Astrocyte of the hippocampus (primary cell): ENCODE data around the gene XRCC2.

Experiments used
- DNase-seq: peaks from one replicate; pipeline ENCODE4 v3.0.0; 2011; ENCODE audit warnings: low read depth, low spot score

The XRCC2 gene

GRCh38 chr7:152615031-152615741 lies 60.8 kb downstream of the XRCC2 start:
- peak; percentile 24 for DNase-seq

DNA sequence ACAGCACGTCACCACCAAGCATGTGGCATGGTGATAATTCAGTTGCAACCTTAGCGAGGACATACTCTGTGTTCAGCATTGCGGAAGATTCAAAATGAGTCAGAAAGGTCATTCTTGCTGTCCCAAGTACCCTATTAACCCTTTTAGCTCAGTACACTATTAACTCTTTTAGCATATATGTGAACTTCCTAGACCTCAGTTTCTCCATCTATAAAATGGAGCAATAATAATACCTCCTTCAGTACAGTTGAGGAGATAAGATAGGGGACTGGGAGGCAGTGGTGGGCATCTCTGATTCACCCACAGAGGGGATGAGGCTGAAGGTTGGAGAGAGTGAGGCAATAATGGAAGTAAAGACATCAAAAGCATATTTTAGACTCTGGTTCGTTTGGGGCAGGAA lies 67.3 kb downstream of the XRCC2 start:
- no peak for DNase-seq

GRCh38 chr7:152608208-152608607 lies 67.7 kb downstream of the XRCC2 start:
- no peak for DNase-seq

DNA sequence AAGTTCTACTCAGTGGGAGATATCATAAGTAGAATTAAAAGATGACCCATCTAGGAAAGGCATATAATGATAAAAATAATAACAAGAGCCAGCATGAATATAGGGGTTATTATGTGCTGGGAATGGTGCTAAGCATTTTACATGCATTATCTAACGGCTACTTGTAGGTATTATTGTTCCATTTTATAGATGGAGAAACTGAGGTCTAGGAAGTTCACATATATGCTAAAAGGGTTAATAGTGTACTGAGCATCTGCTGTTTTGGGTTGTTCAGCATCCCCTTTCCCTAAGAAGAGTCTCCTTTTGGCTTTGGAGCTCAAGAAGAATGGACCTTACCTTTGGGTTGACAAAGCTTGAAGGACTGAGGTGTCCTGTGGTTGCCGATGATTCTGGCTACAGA lies 68.9 kb downstream of the XRCC2 start:
- DNase-seq = no peak

DNA sequence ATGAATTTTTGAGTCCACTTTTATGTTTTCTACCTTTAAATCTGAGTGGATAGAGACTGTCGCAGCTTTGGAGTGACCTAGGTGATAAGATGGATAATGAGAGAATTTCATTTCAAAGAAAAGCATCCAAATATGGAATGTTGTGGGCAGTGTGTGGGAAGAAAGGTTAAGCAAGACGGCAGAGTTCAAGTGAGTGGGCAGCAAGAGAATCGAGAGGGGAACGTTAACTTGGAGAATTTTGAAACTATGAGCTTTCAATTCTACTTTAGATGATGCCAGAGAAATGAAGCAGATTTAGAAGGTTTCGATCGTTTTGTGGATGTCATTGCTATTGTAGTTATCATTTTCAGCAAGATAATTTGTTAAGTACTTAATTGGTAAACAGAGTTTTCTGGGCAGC lies 73.0 kb downstream of the XRCC2 start:
- peak; percentile 33 for DNase-seq

GRCh38 chr7:152601305-152601798 lies 74.6 kb downstream of the XRCC2 start:
- DNase-seq = no peak

DNA sequence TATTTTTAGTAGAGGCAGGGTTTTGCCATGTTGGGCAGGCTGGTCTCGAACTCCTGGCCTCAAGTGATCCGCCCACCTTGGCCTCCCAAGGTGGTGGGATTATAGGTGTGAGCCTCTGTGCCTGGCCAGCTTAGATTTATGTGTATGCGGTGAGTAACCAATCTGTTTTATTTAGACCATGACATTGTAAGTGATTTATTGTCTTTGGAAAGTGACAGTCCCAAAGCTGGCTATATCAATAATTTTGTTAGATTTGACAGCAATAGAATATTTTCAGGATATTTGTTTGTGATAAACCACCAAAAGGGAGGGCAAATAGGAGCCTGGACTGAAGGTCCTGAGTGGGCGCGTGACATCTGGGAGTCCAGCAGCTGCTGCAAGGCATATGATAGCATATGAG lies 75.7 kb downstream of the XRCC2 start:
- DNase-seq = no peak

DNA sequence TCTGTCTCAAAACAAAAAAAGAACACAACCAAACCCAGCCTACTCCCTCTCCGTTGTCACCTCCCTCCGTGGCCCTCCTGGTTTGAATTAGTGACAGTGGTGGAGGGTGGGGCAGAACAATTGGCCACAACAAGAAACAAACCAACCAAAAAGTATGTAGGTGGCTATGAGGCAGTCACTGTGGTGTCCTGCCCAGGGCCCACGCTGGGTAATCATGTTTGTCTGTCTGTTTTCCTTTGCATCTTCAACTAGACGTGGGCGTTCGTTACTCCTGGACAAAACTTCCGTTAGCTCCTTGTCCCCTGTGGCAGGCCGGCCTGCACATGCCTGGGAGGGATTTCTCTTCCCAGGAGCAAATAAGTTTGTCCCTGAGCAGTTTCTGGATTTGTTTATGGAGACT lies 78.4 kb downstream of the XRCC2 start:
- DNase-seq = no peak

DNA sequence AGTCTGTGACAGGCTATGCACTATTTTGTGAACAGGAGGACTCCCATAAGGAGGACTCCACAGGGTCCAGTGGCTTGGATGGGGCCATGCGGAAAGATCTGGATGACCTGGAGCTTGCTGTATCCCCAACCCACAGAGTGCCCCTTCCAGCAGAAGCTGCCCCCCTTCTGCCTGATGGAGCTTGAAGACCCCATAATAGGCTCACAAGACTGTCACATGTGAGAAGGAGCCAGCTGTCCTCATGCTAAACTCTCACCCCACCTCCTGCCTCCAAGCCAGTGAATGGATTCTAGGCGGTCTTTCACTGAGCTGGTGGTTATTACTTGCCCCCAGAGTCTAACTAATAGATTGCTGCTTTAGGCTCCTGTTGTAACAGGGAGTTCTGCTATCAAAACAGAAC lies 79.1 kb downstream of the XRCC2 start:
- no peak for DNase-seq
